Testis (tissue), 2 donors: ENCODE results near the gene RFC2.

Source experiments
- POLR2A ChIP-seq: fragments of 450-650 bp; IDR thresholded peaks from one replicate; pipeline ENCODE4 v1.6.1; 2017; ENCODE audit warnings: antibody characterized with exemption, mild to moderate bottlenecking, moderate library complexity
- TF ChIP-seq, protein P1 (sequence below), 3 experiments: fragments of 450-650 bp in 2 of 3; fragments of 200-600 bp in 1 of 3; sonication (generic) in 1 of 3; IDR thresholded peaks; one replicate each; pipeline ENCODE4 v1.5.1; 2016 to 2019; ENCODE audit warnings: antibody characterized with exemption in 3 of 3, mild to moderate bottlenecking in 2 of 3, moderate library complexity in 1 of 3

DNA sequence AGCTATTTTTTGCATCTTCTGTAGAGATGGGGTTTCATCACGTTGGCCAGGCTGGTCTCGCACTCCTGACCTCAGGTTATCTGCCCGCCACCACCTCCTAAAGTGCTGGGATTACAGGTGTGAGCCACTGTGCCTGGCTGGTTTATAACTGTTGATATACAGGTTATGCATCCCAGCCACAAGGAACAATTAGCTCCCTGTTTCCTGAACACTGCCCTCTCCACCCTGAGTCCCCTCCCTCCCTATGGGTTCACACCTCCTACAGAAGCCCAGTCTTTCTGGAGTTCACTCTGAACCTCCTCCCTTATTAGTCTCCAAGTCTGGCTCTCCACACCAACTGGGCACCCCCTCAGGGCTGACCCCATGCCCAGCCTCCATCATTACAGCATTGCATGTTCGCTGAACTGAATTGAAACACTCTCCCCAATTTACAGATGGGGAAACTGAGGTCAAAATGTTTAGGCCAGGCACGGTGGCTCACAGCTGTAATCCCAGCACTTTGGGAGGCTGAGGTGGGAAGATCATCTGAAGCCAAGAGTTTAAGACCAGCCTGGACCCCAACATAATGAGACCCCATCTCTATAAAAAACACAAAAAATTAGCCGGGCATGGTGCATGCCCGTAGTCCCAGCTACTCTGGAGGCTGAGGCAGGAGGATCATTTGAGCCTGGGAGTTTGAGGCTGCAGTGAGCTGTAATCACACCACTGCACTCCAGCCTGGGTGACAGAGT lies 33.3 kb upstream of the RFC2 start:
- TF ChIP-seq, protein P1, sequence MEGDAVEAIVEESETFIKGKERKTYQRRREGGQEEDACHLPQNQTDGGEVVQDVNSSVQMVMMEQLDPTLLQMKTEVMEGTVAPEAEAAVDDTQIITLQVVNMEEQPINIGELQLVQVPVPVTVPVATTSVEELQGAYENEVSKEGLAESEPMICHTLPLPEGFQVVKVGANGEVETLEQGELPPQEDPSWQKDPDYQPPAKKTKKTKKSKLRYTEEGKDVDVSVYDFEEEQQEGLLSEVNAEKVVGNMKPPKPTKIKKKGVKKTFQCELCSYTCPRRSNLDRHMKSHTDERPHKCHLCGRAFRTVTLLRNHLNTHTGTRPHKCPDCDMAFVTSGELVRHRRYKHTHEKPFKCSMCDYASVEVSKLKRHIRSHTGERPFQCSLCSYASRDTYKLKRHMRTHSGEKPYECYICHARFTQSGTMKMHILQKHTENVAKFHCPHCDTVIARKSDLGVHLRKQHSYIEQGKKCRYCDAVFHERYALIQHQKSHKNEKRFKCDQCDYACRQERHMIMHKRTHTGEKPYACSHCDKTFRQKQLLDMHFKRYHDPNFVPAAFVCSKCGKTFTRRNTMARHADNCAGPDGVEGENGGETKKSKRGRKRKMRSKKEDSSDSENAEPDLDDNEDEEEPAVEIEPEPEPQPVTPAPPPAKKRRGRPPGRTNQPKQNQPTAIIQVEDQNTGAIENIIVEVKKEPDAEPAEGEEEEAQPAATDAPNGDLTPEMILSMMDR (IDR thresholded peaks at IDR 0.05): no peak
- no peak for TF ChIP-seq POLR2A
